SK-N-SH (cell line): Measurements from ENCODE around the gene CTNNA3.

Experiments used
- EP300 ChIP-seq, 2 experiments: IDR thresholded peaks; 2 replicates each; pipeline versions ENCODE4 v1.4.0 to v1.6.1; 2012; ENCODE audit warnings: borderline replicate concordance in 1 of 2, low read depth in 1 of 2, low read length in 1 of 2
- JUND ChIP-seq: IDR thresholded peaks from 2 replicates; pipeline ENCODE4 v1.4.0; 2012
- POLR2AphosphoS5 ChIP-seq: IDR thresholded peaks from 2 replicates; pipeline ENCODE4 v1.6.1; 2012; ENCODE audit warnings: low read depth, low read length
- RAD21 ChIP-seq: IDR thresholded peaks from 2 replicates; pipeline ENCODE4 v1.6.1; 2012; ENCODE audit warnings: mild to moderate bottlenecking, low read length
- RFX5 ChIP-seq: IDR thresholded peaks from 2 replicates; pipeline ENCODE4 v1.6.1; 2012; ENCODE audit warnings: mild to moderate bottlenecking, improper control_type of control experiment, low read length
- TEAD4 ChIP-seq: IDR thresholded peaks from 2 replicates; pipeline ENCODE4 v1.4.0; 2012; ENCODE audit warnings: mild to moderate bottlenecking, borderline replicate concordance; ENCODE audit not compliant: insufficient read depth
- TF ChIP-seq, protein P1 (sequence below): fragments of 200-600 bp; sonication (generic); IDR thresholded peaks from 2 replicates; pipeline ENCODE4 v1.6.1; 2017; ENCODE audit warnings: antibody characterized with exemption, mild to moderate bottlenecking, moderate library complexity
- TF ChIP-seq, protein P2 (sequence below): IDR thresholded peaks from 2 replicates; pipeline ENCODE4 v1.4.0; 2012; ENCODE audit warnings: low read depth

DNA sequence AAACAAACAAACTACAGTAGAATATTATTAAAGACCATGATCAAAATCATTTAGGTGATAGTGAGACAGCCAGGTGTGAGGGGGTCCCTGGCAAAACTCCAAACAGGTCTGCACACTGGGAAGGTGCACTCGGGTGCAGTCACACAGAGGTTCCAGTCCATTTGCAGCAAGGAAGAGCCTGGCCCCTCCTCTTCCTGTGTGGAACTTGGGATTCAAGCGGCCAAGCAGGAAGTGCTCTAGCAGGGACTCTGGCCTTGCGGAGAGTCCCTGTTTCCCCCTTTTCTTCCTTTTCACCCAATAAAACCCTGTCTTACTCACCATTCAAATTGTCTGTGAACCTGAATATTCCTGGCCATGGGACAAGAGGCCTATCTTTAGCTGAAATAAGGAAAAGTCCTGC, 588.3 kb downstream of the CTNNA3 start:
- TF ChIP-seq, protein P1, sequence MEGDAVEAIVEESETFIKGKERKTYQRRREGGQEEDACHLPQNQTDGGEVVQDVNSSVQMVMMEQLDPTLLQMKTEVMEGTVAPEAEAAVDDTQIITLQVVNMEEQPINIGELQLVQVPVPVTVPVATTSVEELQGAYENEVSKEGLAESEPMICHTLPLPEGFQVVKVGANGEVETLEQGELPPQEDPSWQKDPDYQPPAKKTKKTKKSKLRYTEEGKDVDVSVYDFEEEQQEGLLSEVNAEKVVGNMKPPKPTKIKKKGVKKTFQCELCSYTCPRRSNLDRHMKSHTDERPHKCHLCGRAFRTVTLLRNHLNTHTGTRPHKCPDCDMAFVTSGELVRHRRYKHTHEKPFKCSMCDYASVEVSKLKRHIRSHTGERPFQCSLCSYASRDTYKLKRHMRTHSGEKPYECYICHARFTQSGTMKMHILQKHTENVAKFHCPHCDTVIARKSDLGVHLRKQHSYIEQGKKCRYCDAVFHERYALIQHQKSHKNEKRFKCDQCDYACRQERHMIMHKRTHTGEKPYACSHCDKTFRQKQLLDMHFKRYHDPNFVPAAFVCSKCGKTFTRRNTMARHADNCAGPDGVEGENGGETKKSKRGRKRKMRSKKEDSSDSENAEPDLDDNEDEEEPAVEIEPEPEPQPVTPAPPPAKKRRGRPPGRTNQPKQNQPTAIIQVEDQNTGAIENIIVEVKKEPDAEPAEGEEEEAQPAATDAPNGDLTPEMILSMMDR: no peak
- no peak for TF ChIP-seq RFX5
- TF ChIP-seq TEAD4: no peak
- TF ChIP-seq RAD21: no peak
- TF ChIP-seq EP300 (IDR thresholded peaks at IDR 0.05; ENCODE audit: borderline replicate concordance in 1 of 2, low read depth in 1 of 2, low read length in 1 of 2): no peak
- no peak for TF ChIP-seq POLR2AphosphoS5
- no peak for TF ChIP-seq JUND
- TF ChIP-seq, protein P2, sequence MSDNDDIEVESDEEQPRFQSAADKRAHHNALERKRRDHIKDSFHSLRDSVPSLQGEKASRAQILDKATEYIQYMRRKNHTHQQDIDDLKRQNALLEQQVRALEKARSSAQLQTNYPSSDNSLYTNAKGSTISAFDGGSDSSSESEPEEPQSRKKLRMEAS: no peak
